ENCODE results near the gene HRH3. TPM values are rescaled to one million over a fixed set of nuclear protein-coding genes. Genes with fewer than 3 reads are reported as not detected.

Gene HRH3
- total RNA-seq, 3 donors from 2014 or later: not detected

DNA sequence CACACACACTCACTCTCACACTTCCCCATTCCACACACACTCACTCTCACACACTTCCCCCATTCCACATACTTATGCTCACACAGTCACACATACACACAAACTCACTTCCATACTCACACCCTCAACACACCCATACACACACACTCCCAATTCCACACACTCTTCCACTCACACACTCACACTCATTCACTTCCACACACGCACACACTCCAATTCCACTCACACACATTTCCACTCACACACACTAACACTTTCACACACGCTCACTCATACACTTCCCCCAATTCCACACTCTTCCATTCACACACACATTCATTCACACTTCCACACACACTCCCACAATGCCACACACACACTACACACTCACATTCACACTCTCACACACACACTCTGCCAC is 10.2 kb upstream of the HRH3 start:
- Mint-ChIP-seq H3K4me3 (no peak overlapping the region), H3K27me3 (ENCODE audit: low read depth) (peaks cover 11% of the 10 kb centered on the region), H3K9me3 (no peaks in the 10 kb centered on the region), H3K36me3 (ENCODE audit: insufficient read depth) (no peaks in the 10 kb centered on the region), H3K4me1 (ENCODE audit: low read depth) (no peaks in the 10 kb centered on the region)
- DNase-seq: no peak
- ATAC-seq: no peak

- Mint-ChIP-seq H3K27me3 (ENCODE audit: low read depth) (peaks cover 17% of the 10 kb centered on the region), H3K9me3 (no peaks in the 10 kb centered on the region), H3K4me3 (no peak overlapping the region), H3K36me3 (ENCODE audit: insufficient read depth) (no peaks in the 10 kb centered on the region), H3K4me1 (ENCODE audit: low read depth) (no peaks in the 10 kb centered on the region)
- no peak for DNase-seq
- ATAC-seq: no peak
These were observed 9.6 kb upstream of the HRH3 start for GRCh38 chr20:62229667-62230066.

DNA sequence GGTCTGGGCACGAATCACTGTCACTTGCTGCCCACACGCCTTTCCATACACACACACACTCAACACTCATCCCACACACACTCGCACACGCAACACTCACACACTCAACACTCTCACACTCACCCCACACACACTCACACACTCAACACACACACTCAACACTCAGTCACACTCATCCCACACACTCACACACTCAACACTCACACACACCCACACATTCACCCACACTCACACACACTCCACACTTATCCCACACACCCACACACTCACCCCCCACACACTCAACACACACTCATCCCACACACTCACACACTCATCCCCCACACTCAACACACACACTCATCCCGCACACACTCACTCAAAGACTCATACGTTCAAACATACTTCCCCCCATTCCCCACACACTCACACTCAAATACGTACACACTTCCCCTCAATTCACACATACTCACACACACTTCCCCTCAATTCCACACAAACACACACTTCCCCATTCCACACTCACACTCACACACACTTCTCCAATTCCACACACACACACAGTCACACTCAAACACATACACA is 9.0 kb upstream of the HRH3 start:
- no peak for ATAC-seq
- Mint-ChIP-seq H3K4me3 (no peak overlapping the region), H3K9me3 (no peaks in the 10 kb centered on the region), H3K4me1 (ENCODE audit: low read depth) (no peaks in the 10 kb centered on the region), H3K36me3 (ENCODE audit: insufficient read depth) (no peaks in the 10 kb centered on the region), H3K27me3 (ENCODE audit: low read depth) (peaks cover 23% of the 10 kb centered on the region)
- no peak for DNase-seq

GRCh38 chr20:62227977-62228958 is 8.2 kb upstream of the HRH3 start:
- no peaks in the 10 kb centered on the region for H3K36me3 Mint-ChIP-seq (ENCODE audit: insufficient read depth)
- no peak overlapping the region for H3K4me3 Mint-ChIP-seq
- ATAC-seq: no peak
- no peak for DNase-seq
- no peaks in the 10 kb centered on the region for H3K9me3 Mint-ChIP-seq
- H3K27me3 Mint-ChIP-seq (ENCODE audit: low read depth): peaks cover 26% of the 10 kb centered on the region
- no peaks in the 10 kb centered on the region for H3K4me1 Mint-ChIP-seq (ENCODE audit: low read depth)

GRCh38 chr20:62227591-62227976 is 7.5 kb upstream of the HRH3 start:
- H3K9me3 Mint-ChIP-seq: no peaks in the 10 kb centered on the region
- H3K27me3 Mint-ChIP-seq (ENCODE audit: low read depth): peaks cover 33% of the 10 kb centered on the region
- H3K4me3 Mint-ChIP-seq: no peak overlapping the region
- DNase-seq (no peak), ATAC-seq (no peak)
- H3K36me3 Mint-ChIP-seq (ENCODE audit: insufficient read depth): no peaks in the 10 kb centered on the region
- no peaks in the 10 kb centered on the region for H3K4me1 Mint-ChIP-seq (ENCODE audit: low read depth)

GRCh38 chr20:62226707-62227590 is 6.9 kb upstream of the HRH3 start:
- ATAC-seq (no peak), DNase-seq (no peak)
- Mint-ChIP-seq H3K9me3 (no peaks in the 10 kb centered on the region), H3K4me3 (no peak overlapping the region), H3K36me3 (ENCODE audit: insufficient read depth) (no peaks in the 10 kb centered on the region), H3K27me3 (ENCODE audit: low read depth) (peaks cover 36% of the 10 kb centered on the region), H3K4me1 (ENCODE audit: low read depth) (no peaks in the 10 kb centered on the region)

DNA sequence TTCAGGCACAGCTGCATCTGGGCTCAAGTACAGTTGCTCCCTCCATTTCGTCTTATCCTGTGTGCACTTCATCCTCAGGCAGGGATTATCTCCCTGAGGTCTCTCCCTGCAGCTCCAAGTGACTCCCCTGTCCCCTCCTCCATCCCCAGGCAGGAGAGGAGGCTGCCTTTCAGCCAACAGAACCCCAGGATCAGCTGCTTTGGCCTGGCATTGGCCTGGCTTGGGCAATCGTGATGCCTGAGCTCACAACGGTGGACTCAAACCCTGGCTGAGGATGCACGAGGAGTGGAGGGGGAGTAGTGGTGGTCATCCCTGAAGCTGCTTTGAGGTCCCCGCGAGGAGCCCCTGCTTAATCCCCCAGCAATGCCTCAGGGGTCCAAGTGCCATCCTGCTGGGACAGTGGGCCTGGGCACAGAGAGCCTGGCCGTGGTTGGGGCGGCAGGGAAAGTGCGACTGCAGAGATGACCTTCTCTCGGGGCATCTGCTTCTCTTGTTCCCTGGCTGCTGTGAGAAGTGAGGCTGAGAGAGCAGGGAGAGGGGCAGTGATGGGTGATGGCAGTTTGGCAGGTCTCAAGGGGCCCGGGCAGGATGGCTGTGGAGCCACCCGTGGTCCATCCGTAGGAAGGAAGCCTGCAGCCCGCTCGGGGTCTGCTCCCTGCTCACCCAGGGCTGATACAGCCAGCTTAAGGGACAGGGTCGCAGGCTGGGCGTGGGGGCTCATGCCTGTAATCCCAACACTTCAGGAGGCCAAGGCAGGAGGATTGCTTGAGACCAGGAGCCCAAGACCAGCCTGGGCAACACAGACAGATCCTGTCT is 6.0 kb upstream of the HRH3 start:
- DNase-seq: no peak
- Mint-ChIP-seq H3K4me1 (ENCODE audit: low read depth) (peaks cover 1% of the 10 kb centered on the region), H3K4me3 (no peak overlapping the region), H3K27me3 (ENCODE audit: low read depth) (peaks cover 46% of the 10 kb centered on the region), H3K9me3 (no peaks in the 10 kb centered on the region), H3K36me3 (ENCODE audit: insufficient read depth) (no peaks in the 10 kb centered on the region)
- no peak for ATAC-seq

DNA sequence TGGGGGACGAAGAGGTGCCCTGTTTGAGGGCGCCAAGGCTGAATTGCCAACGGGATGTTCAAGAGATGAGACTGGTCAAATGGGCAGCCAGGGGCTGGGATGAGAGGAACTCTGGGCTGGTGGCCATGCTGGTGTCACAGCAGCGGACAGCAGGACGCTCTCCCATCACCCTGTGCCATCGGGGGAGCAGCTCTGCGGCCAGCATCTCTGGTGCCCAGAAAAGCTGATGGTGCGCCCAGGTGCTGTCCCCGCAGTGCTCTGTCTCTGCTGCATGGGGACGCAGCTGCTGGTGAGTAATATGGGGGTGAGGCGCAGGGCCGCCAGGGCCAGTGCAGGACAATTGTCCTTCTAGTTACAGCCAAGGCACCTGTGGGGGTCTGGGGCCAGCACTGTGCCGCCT is 4.9 kb upstream of the HRH3 start:
- no peak for ATAC-seq
- H3K36me3 Mint-ChIP-seq (ENCODE audit: insufficient read depth): no peaks in the 10 kb centered on the region
- H3K4me3 Mint-ChIP-seq: no peak overlapping the region
- H3K4me1 Mint-ChIP-seq (ENCODE audit: low read depth): peaks cover 4% of the 10 kb centered on the region
- H3K9me3 Mint-ChIP-seq: no peaks in the 10 kb centered on the region
- no peak for DNase-seq
- H3K27me3 Mint-ChIP-seq (ENCODE audit: low read depth): peaks cover 51% of the 10 kb centered on the region

DNA sequence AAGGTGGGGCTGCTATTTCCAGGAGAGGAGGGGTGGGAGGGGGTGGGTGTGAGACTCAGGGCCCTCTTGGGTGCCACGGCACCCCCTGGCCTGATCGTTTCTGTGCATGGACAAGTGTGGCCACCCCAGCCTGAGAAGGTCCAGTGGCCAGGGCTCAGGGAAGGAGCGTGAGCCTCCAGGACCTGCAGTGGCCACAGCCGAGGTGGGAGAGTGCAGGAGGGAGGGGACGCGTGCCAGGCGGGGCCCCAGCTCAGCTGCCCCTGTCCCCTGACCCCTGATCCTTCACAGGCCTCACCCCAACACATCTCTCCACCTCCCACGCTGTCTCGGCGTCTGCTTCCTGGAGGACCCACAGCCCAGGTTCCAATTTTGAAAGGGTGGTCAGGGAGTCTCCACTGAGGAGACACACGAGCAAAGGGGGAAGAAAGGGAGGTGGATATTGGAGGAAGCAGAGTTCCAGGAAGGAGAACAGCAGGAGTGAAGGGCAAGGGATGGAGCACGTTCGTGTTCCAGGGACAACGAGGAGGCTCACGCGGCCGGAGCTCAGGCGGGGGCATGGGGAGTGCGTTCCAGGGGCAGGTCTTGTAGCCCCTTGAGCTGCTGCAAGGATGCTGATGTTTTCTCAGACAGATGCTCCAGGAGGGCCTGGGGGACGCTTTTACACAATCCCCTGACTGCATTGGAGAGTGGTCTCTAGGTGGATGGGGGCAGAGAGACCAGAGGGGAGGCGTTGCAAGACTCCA is 4.2 kb upstream of the HRH3 start:
- Mint-ChIP-seq H3K4me3 (no peak overlapping the region), H3K36me3 (ENCODE audit: insufficient read depth) (no peaks in the 10 kb centered on the region), H3K4me1 (ENCODE audit: low read depth) (peaks cover 4% of the 10 kb centered on the region), H3K9me3 (no peaks in the 10 kb centered on the region), H3K27me3 (ENCODE audit: low read depth) (peaks cover 52% of the 10 kb centered on the region)
- ATAC-seq (no peak), DNase-seq (no peak)

GRCh38 chr20:62223571-62223970 is 3.5 kb upstream of the HRH3 start:
- peaks cover 59% of the 10 kb centered on the region for H3K27me3 Mint-ChIP-seq (ENCODE audit: low read depth)
- DNase-seq (no peak), ATAC-seq (no peak)
- H3K4me3 Mint-ChIP-seq: no peak overlapping the region
- H3K36me3 Mint-ChIP-seq (ENCODE audit: insufficient read depth): no peaks in the 10 kb centered on the region
- H3K4me1 Mint-ChIP-seq (ENCODE audit: low read depth): peaks cover 7% of the 10 kb centered on the region
- no peaks in the 10 kb centered on the region for H3K9me3 Mint-ChIP-seq

DNA sequence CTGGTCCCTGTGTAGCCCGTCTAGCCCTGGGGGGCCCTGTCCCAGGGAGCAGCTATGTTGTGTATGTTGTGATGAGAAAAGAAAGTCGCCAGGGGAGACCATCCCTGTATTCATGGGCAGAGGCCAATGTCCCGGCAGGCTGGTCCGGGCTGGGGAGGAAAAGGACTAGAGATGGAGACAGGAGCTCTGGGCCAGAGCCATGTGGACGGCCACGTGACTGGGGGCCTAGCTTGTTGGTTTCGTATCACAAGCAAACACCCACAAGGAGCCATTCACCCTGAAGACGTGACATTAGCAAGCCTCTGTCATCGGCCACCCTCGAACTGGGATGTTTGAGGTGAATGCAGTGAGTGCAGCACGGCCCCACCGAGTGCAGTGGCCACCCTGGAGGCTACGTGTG is 2.9 kb upstream of the HRH3 start:
- Mint-ChIP-seq H3K27me3 (ENCODE audit: low read depth) (peaks cover 63% of the 10 kb centered on the region), H3K9me3 (no peaks in the 10 kb centered on the region), H3K36me3 (ENCODE audit: insufficient read depth) (no peaks in the 10 kb centered on the region), H3K4me3 (no peak overlapping the region), H3K4me1 (ENCODE audit: low read depth) (peaks cover 7% of the 10 kb centered on the region)
- DNase-seq (no peak), ATAC-seq (no peak)

DNA sequence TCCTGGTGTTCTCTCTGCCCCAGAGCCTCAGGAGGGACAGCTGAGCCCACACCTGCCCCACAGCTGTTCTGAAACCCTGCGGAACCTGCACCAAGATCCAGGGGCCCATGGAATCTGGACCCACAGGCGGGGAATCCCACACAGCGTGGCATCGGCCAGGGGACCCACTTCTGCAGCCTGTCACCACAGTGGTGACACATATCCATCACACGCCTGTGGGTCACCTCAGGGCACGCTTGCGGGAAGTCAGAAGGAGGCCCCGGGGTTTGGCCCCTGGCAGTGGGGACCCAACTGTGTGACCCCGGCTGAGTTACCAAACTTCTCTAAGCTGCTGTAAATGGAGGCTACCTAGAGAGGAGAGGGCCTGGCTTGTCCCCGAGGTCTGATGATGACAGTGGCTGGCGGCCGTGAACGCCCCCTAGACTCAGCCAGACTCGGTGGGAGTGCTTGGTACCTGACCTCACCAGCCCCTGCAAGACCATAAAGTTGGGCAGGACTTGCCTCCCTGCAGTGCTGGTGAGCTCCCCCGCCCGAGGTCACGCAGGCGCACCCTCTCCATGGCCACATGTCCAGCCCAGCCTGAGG is 2.3 kb upstream of the HRH3 start:
- peaks cover 7% of the 10 kb centered on the region for H3K4me1 Mint-ChIP-seq (ENCODE audit: low read depth)
- peaks cover 67% of the 10 kb centered on the region for H3K27me3 Mint-ChIP-seq (ENCODE audit: low read depth)
- no peak for ATAC-seq
- H3K9me3 Mint-ChIP-seq: no peaks in the 10 kb centered on the region
- no peak overlapping the region for H3K4me3 Mint-ChIP-seq
- DNase-seq: no peak
- H3K36me3 Mint-ChIP-seq (ENCODE audit: insufficient read depth): no peaks in the 10 kb centered on the region

All from activated T-cell treated with anti-CD3 and anti-CD28 coated beads, Interleukin-2, amount 50 U/mL, for 4 hours (primary cell).